IMR-90 (cell line): ENCODE measurements around the gene ASXL1. TPM values are rescaled to one million over a fixed set of nuclear protein-coding genes. Genes with fewer than 3 reads are reported as not detected.

Source experiments
- ATAC-seq: fragments of 200-7000 bp; cut with Tn5 transposase; 2 replicates; pipeline ENCODE4 v1.9.1; 2020; ENCODE audit warnings: low read depth, mild to moderate bottlenecking, moderate library complexity
- BruUV-seq: library from RNA; stranded (reverse); fragments of 400-500 nt; replicated peaks from 2 replicates; lab custom pipeline; 2021; lab: Mats Ljungman, UMichigan
- CTCF ChIA-PET: fragments of 300-600 bp; formaldehyde crosslinking; extraction: SDS; loops from one replicate; lab custom pipeline; 2021; ENCODE audit warnings: antibody characterized with exemption; lab: Yijun Ruan, JAX
- POLR2A ChIA-PET: fragments of 300-600 bp; sonication (Branson Sonifier 250); formaldehyde crosslinking; loops from one replicate; lab custom pipeline; 2022; ENCODE audit warnings: antibody characterized with exemption; ENCODE audit not compliant: unreplicated experiment; lab: Charles Lee
- DNase-seq: peaks from one replicate; pipeline ENCODE4 v3.0.0; 2013
- H2AFZ ChIP-seq: replicated peaks from 2 replicates; pipeline ENCODE3; 2013; ENCODE audit warnings: low read length, mild to moderate bottlenecking; ENCODE audit not compliant: poor library complexity
- H2AK5ac ChIP-seq: 2 replicates; pipeline ENCODE4 v1.6.1; 2013; ENCODE audit warnings: low read depth, low read length, inconsistent platforms
- H2AK9ac ChIP-seq: replicated peaks from 2 replicates; pipeline ENCODE3; 2013; ENCODE audit warnings: mild to moderate bottlenecking, low read depth, low read length, moderate library complexity; ENCODE audit not compliant: poor library complexity
- H2BK120ac ChIP-seq: 2 replicates; pipeline ENCODE4 v1.6.1; 2013; ENCODE audit warnings: low read depth, low read length, inconsistent platforms
- H2BK15ac ChIP-seq: 3 replicates; pipeline ENCODE4 v1.6.1; 2013; ENCODE audit warnings: low read depth, low read length, inconsistent platforms
- H2BK20ac ChIP-seq: 2 replicates; pipeline ENCODE4 v1.6.1; 2013; ENCODE audit warnings: low read depth, mild to moderate bottlenecking, inconsistent platforms, low read length, moderate library complexity
- H2BK5ac ChIP-seq: 2 replicates; pipeline ENCODE4 v1.6.1; 2013; ENCODE audit warnings: mild to moderate bottlenecking, low read depth, low read length, inconsistent platforms; ENCODE audit not compliant: poor library complexity, severe bottlenecking
- H3K14ac ChIP-seq: replicated peaks from 2 replicates; pipeline ENCODE4 v1.6.1; 2013; ENCODE audit warnings: low read depth, low read length, inconsistent platforms
- H3K18ac ChIP-seq: 2 replicates; pipeline ENCODE4 v1.6.1; 2013; ENCODE audit warnings: low read depth, low read length, control low read depth
- H3K23ac ChIP-seq: 2 replicates; pipeline ENCODE4 v1.6.1; 2013; ENCODE audit warnings: low read depth, low read length, inconsistent platforms
- H3K27ac ChIP-seq: 2 replicates; pipeline ENCODE4 v1.5.1; 2013; ENCODE audit warnings: mild to moderate bottlenecking, control low read depth, low read length; ENCODE audit not compliant: insufficient read depth
- H3K27me3 ChIP-seq: 2 replicates; pipeline ENCODE4 v1.6.1; 2013; ENCODE audit warnings: low read length; ENCODE audit not compliant: control insufficient read depth, insufficient read depth
- H3K36me3 ChIP-seq: 2 replicates; pipeline ENCODE4 v1.6.1; 2013; ENCODE audit warnings: low read length, mixed read lengths; ENCODE audit not compliant: control insufficient read depth, insufficient read depth
- H3K4ac ChIP-seq: 2 replicates; pipeline ENCODE4 v1.6.1; 2013; ENCODE audit warnings: low read depth, low read length, inconsistent platforms
- H3K4me1 ChIP-seq: 2 replicates; pipeline ENCODE4 v1.6.1; 2013; ENCODE audit warnings: low read length, mixed read lengths; ENCODE audit not compliant: control insufficient read depth, insufficient read depth
- H3K4me2 ChIP-seq: 2 replicates; pipeline ENCODE4 v1.6.1; 2013; ENCODE audit warnings: low read depth, mild to moderate bottlenecking, control low read depth, low read length, moderate library complexity
- H3K4me3 ChIP-seq: 2 replicates; pipeline ENCODE4 v1.5.1; 2013; ENCODE audit warnings: low read depth, mild to moderate bottlenecking, control low read depth, low read length, moderate library complexity; ENCODE audit not compliant: insufficient read depth
- H3K56ac ChIP-seq: 2 replicates; pipeline ENCODE4 v1.6.1; 2013; ENCODE audit warnings: low read length, inconsistent platforms; ENCODE audit not compliant: insufficient read depth; ENCODE audit errors: extremely low read depth
- H3K79me1 ChIP-seq, 2 experiments: 2 replicates each; pipeline ENCODE4 v1.6.1; 2013; ENCODE audit warnings: low read length in 2 of 2, inconsistent platforms in 1 of 2, low read depth in 1 of 2
- H3K9ac ChIP-seq: 2 replicates; pipeline ENCODE4 v1.6.1; 2013; ENCODE audit warnings: low read depth, low read length, control low read depth
- H3K9me1 ChIP-seq: 2 replicates; pipeline ENCODE4 v1.6.1; 2013; ENCODE audit warnings: low read length, inconsistent platforms; ENCODE audit not compliant: insufficient read depth
- H3K9me3 ChIP-seq: 2 replicates; pipeline ENCODE4 v1.6.1; 2013; ENCODE audit warnings: low read length; ENCODE audit not compliant: control insufficient read depth, insufficient read depth
- H4K20me1 ChIP-seq: 2 replicates; pipeline ENCODE4 v1.6.1; 2013; ENCODE audit warnings: low read length, inconsistent platforms; ENCODE audit not compliant: insufficient read depth
- H4K5ac ChIP-seq: 2 replicates; pipeline ENCODE4 v1.6.1; 2013; ENCODE audit warnings: mild to moderate bottlenecking, low read depth, low read length, control low read depth
- H4K8ac ChIP-seq, 2 experiments: 2 replicates each; pipeline ENCODE4 v1.6.1; 2013; ENCODE audit warnings: low read depth in 2 of 2, low read length in 2 of 2, control low read depth in 1 of 2, inconsistent platforms in 1 of 2
- H4K91ac ChIP-seq: 2 replicates; pipeline ENCODE4 v1.6.1; 2013; ENCODE audit warnings: low read depth, low read length, inconsistent platforms; ENCODE audit not compliant: insufficient read depth
- BHLHE40 ChIP-seq: fragments of 150-350 bp; IDR thresholded peaks from 2 replicates; pipeline ENCODE4 v1.6.1; 2016; ENCODE audit warnings: mild to moderate bottlenecking, low read depth, low read length
- CEBPB ChIP-seq: IDR thresholded peaks from 2 replicates; pipeline ENCODE4 v1.6.1; 2012; ENCODE audit warnings: low read depth, low read length, improper control_type of control experiment
- CHD1 ChIP-seq: IDR thresholded peaks from 2 replicates; pipeline ENCODE4 v1.6.1; 2012; ENCODE audit warnings: low read depth, low read length, improper control_type of control experiment
- CTCF ChIP-seq: conservative IDR thresholded peaks from 2 replicates; pipeline ENCODE4 v1.5.1; 2012; ENCODE audit warnings: mild to moderate bottlenecking, low read depth, low read length, improper control_type of control experiment
- FOS ChIP-seq: fragments of 150-350 bp; IDR thresholded peaks from 2 replicates; pipeline ENCODE4 v1.6.1; 2016; ENCODE audit warnings: low read depth, low read length
- MAFK ChIP-seq: IDR thresholded peaks from 2 replicates; pipeline ENCODE4 v1.6.1; 2012; ENCODE audit warnings: low read depth, low read length, improper control_type of control experiment
- MAZ ChIP-seq: IDR thresholded peaks from 2 replicates; pipeline ENCODE4 v1.6.1; 2012; ENCODE audit warnings: low read depth, mild to moderate bottlenecking, low read length, improper control_type of control experiment, moderate library complexity, borderline replicate concordance
- NFE2L2 ChIP-seq: fragments of 150-350 bp; IDR thresholded peaks from 2 replicates; pipeline ENCODE4 v1.6.1; 2016; ENCODE audit warnings: low read depth, mild to moderate bottlenecking, low read length
- POLR2A ChIP-seq: IDR thresholded peaks from 2 replicates; pipeline ENCODE4 v1.6.1; 2012; ENCODE audit warnings: mild to moderate bottlenecking, low read depth, low read length
- RAD21 ChIP-seq: IDR thresholded peaks from 2 replicates; pipeline ENCODE4 v1.6.1; 2012; ENCODE audit warnings: low read length, improper control_type of control experiment
- RCOR1 ChIP-seq: IDR thresholded peaks from 2 replicates; pipeline ENCODE4 v1.6.1; 2012; ENCODE audit warnings: mild to moderate bottlenecking, low read length, improper control_type of control experiment; ENCODE audit not compliant: insufficient replicate concordance
- RFX5 ChIP-seq: IDR thresholded peaks from 2 replicates; pipeline ENCODE4 v1.8.0; 2012; ENCODE audit warnings: low read depth, mild to moderate bottlenecking, low read length, moderate library complexity
- SMC3 ChIP-seq: fragments of 150-350 bp; IDR thresholded peaks from 2 replicates; pipeline ENCODE4 v1.6.1; 2016; ENCODE audit warnings: low read depth, mild to moderate bottlenecking, antibody characterized with exemption, low read length, moderate library complexity
- USF2 ChIP-seq: fragments of 150-350 bp; IDR thresholded peaks from 2 replicates; pipeline ENCODE4 v1.6.1; 2017; ENCODE audit warnings: mild to moderate bottlenecking, antibody characterized with exemption, low read length, low read depth
- WGBS, 2 experiments: methylation state at CpG; one replicate each; pipeline versions ENCODE4 v1.1.5 to v1.1.7; 2013; ENCODE audit warnings: missing lambda C conversion rate in 2 of 2; ENCODE audit not compliant: insufficient read length in 1 of 2; ENCODE audit errors: extremely low coverage in 2 of 2; 5-methylcytosine and 5-hydroxymethylcytosine counted together
- dilution Hi-C: fragments of 300-500 bp; cut with HindIII; formaldehyde crosslinking; loops from one replicate; pipeline ENCODE4 v1.14.3; 2018; ENCODE audit warnings: low sequenced_read_pairs; ENCODE audit not compliant: unreplicated experiment
- in situ Hi-C: fragments of 300-500 bp; cut with MboI; formaldehyde crosslinking; loops from 3 replicates; pipeline ENCODE4 v1.14.3; 2019; ENCODE audit warnings: low sequenced_read_pairs, inconsistent platforms, mixed read lengths
- intact Hi-C: fragments of 100-400 bp; cut with micrococcal nuclease; formaldehyde crosslinking; loops from 2 replicates; pipeline ENCODE4 v1.10.0; 2022
- polyA plus RNA-seq, 3 experiments: library from polyadenylated mRNA; depleted of rRNA; stranded (reverse); fragments of >200 nt; gene quantifications; 2 replicates each; pipeline ENCODE4 v1.2.3, GENCODE V29; 2012; ENCODE audit warnings: low replicate concordance in 1 of 3
- total RNA-seq: library from RNA; depleted of rRNA; stranded (reverse); fragments of >200 nt; gene quantifications from 2 replicates; pipeline ENCODE4 v1.2.3, GENCODE V29; 2012

Gene ASXL1
- total and polyA plus RNA-seq, 2 of the 4 experiments (the other 2 are of a cell fraction) = 29.9 to 37.1 TPM

- H2BK20ac ChIP-seq = no peak overlapping the region
- BruUV-seq = no TSS peak
- POLR2A ChIA-PET = no interaction called here
- no peak overlapping the region for H3K23ac ChIP-seq
- H2AK9ac ChIP-seq = no peak overlapping the region
- no peak overlapping the region for H2BK5ac ChIP-seq
- no peak overlapping the region for H3K18ac ChIP-seq
- H3K4me1 ChIP-seq = no peaks in the 10 kb centered on the region
- H3K9me3 ChIP-seq = no peaks in the 10 kb centered on the region
- peaks cover 27% of the 10 kb centered on the region for H3K36me3 ChIP-seq
- ATAC-seq (no peak), DNase-seq (no peak)
- no peak overlapping the region for H3K4me2 ChIP-seq
- in situ Hi-C loops = no loop called here
- no peaks in the 10 kb centered on the region for H4K20me1 ChIP-seq
- no peak overlapping the region for H3K9ac ChIP-seq
- H2AK5ac ChIP-seq = no peak overlapping the region
- TF ChIP-seq RCOR1 (no peak), MAFK (no peak), FOS (no peak), NFE2L2 (no peak), SMC3 (no peak), USF2 (no peak), POLR2A (no peak), MAZ (no peak), CEBPB (no peak), BHLHE40 (no peak), CHD1 (no peak), CTCF (no peak), RAD21 (no peak), RFX5 (no peak)
- no peak overlapping the region for H2BK15ac ChIP-seq
- intact Hi-C loops = no loop called here
- H4K8ac ChIP-seq = no peak overlapping the region
- H3K79me1 ChIP-seq = peaks cover 5 to 18% of the 10 kb centered on the region in 2 experiments; a peak in 2 of 4 replicates
- H3K14ac ChIP-seq = no peak overlapping the region
- CTCF ChIA-PET = no interaction called here
- dilution Hi-C loops = no loop called here
- H3K27ac ChIP-seq = no peak overlapping the region
- 100% methylated on average over 1 of the region's 3 CpGs; no CpG with 5 or more reads in 1 of the 2 experiments for WGBS, 2 experiments
- no peak overlapping the region for H4K91ac ChIP-seq
- H3K4me3 ChIP-seq = no peak overlapping the region
- H2AFZ ChIP-seq = no peak overlapping the region
- no peaks in the 10 kb centered on the region for H3K27me3 ChIP-seq
- no peaks in the 10 kb centered on the region for H3K9me1 ChIP-seq
- no peak overlapping the region for H3K4ac ChIP-seq
- no peak overlapping the region for H2BK120ac ChIP-seq
- H4K5ac ChIP-seq = no peak overlapping the region
- no peak overlapping the region for H3K56ac ChIP-seq
Observed at GRCh38 chr20:32312718-32313424, 45.3 kb upstream of the ASXL1 start.
